ENCODE measurements around the gene RRP36.
A peak's percentile ranks its signal among the peaks of the same experiment; 100 is the strongest.

Gene RRP36

GRCh38 chr6:43053545-43054205 is 32.3 kb downstream of the RRP36 start, which contains the start of gene CUL7:
Gene CUL7, minus strand, starts transcription at chr6:43053851. Its CDS starts 1,063 bp downstream, at chr6:43052788.
- no peaks in the 10 kb centered on the region for H3K9me3 ChIP-seq (ENCODE audit: control insufficient read depth, insufficient read depth, low read depth, low read length)
- H3K4me1 ChIP-seq (ENCODE audit: control insufficient read depth, insufficient read depth, low read length): peaks cover 9% of the 10 kb centered on the region
- H3K36me3 ChIP-seq (ENCODE audit: control insufficient read depth in 2 of 2, insufficient read depth in 1 of 2, low read length in 2 of 2): peaks cover 22 to 71% of the 10 kb centered on the region in 2 experiments; a peak in 2 of 3 replicates
- H3K27ac ChIP-seq (ENCODE audit: extremely low read depth, low read depth, low read length): peak within 1 kb of the TSS; percentile 85
- ChIA-PET CTCF (interaction anchor here (0.6 to 1.7 kb wide), 9 partner anchors 15 to 979 kb away, joined by 3 to 8 read pairs (median 3); no protein-coding TSS in a partner anchor), POLR2A (interaction anchor here (0.5 to 3.3 kb wide), 36 partner anchors 9 to 911 kb away, joined by 3 to 50 read pairs (median 6); partner anchors contain the start of genes C6orf132, CNPY3, CUL9 and GNMT)
- peak within 1 kb of the TSS; percentile 74 for H3K4me3 ChIP-seq (ENCODE audit: low read depth, low read length)
- 0 out of 2 replicates have a peak, but pooled peaks have one; percentile 9 for TF ChIP-seq REST (tag by site-specific recombination; IDR thresholded peaks at IDR 0.05)
- no peak for TF ChIP-seq ZFHX2 (tag by site-specific recombination; conservative IDR thresholded peaks at IDR 0.05)
- no peak for TF ChIP-seq ZNF214 (tag by site-specific recombination; IDR thresholded peaks at IDR 0.05; ENCODE audit: borderline replicate concordance)
- TF ChIP-seq ZNF23 (tag by site-specific recombination; IDR thresholded peaks at IDR 0.05; ENCODE audit: borderline replicate concordance): no peak
- TF ChIP-seq ZNF626 (tag by site-specific recombination; IDR thresholded peaks at IDR 0.05): no peak
- peak; percentile 95 for TF ChIP-seq ZNF366 (tag by site-specific recombination; conservative IDR thresholded peaks at IDR 0.05)
- no peak for TF ChIP-seq ZNF114 (tag by site-specific recombination; IDR thresholded peaks at IDR 0.05)
- no peak for TF ChIP-seq ZNF776 (tag by site-specific recombination; IDR thresholded peaks at IDR 0.05; ENCODE audit: borderline replicate concordance)
- no peak for TF ChIP-seq GLI2 (tag by site-specific recombination; IDR thresholded peaks at IDR 0.05; ENCODE audit: borderline replicate concordance, low read depth)
- TF ChIP-seq ZNF121 (tag by site-specific recombination; IDR thresholded peaks at IDR 0.05): peak; percentile 42; the same call in 1 of the 2 replicates
- TF ChIP-seq ZNF280C (tag by site-specific recombination; IDR thresholded peaks at IDR 0.05): no peak
- TF ChIP-seq ZNF426 (tag by site-specific recombination; IDR thresholded peaks at IDR 0.05): no peak
- TF ChIP-seq ZNF530 (tag by site-specific recombination; IDR thresholded peaks at IDR 0.05; ENCODE audit: low read depth): no peak
- TF ChIP-seq ZNF341 (tag by site-specific recombination; IDR thresholded peaks at IDR 0.05; ENCODE audit: low read depth): peak; percentile 76
- peak; percentile 96 for TF ChIP-seq ZBTB48 (tag by site-specific recombination; IDR thresholded peaks at IDR 0.05)
- TF ChIP-seq ZNF473 (tag by site-specific recombination; IDR thresholded peaks at IDR 0.05): no peak
- TF ChIP-seq RBAK (tag by site-specific recombination; IDR thresholded peaks at IDR 0.05): no peak
- TF ChIP-seq ZNF707 (tag by site-specific recombination; IDR thresholded peaks at IDR 0.05): no peak
- no peak for TF ChIP-seq ZNF354C (tag by site-specific recombination; IDR thresholded peaks at IDR 0.05; ENCODE audit: borderline replicate concordance, low read depth)
- no peak for TF ChIP-seq ZNF221 (tag by site-specific recombination; IDR thresholded peaks at IDR 0.05; ENCODE audit: borderline replicate concordance)
- no peak for TF ChIP-seq PRDM2 (tag by site-specific recombination; IDR thresholded peaks at IDR 0.05; ENCODE audit: borderline replicate concordance)
- no peak for TF ChIP-seq ZNF423 (tag by site-specific recombination; IDR thresholded peaks at IDR 0.05)
- TF ChIP-seq EGR2 (tag by site-specific recombination; IDR thresholded peaks at IDR 0.05; ENCODE audit: low read depth): no peak
- TF ChIP-seq BCL11B (tag by site-specific recombination; IDR thresholded peaks at IDR 0.05; ENCODE audit: low read depth): no peak
- no peak for TF ChIP-seq ZNF112 (tag by site-specific recombination; IDR thresholded peaks at IDR 0.05)
- TF ChIP-seq ZNF658 (tag by site-specific recombination; IDR thresholded peaks at IDR 0.05): no peak
- TF ChIP-seq ZNF747 (tag by site-specific recombination; IDR thresholded peaks at IDR 0.05): no peak
